Ishikawa (cell line): ENCODE data around the gene ZNF318.

Experiments
- CEBPB ChIP-seq: IDR thresholded peaks from 2 replicates; pipeline ENCODE4 v1.6.1; 2012
- CREB1 ChIP-seq: IDR thresholded peaks from 2 replicates; pipeline ENCODE4 v1.6.1; 2012; ENCODE audit warnings: low read depth
- EGR1 ChIP-seq: IDR thresholded peaks from 2 replicates; pipeline ENCODE4 v1.6.1; 2012
- EP300 ChIP-seq: IDR thresholded peaks from 2 replicates; pipeline ENCODE4 v1.6.1; 2012; ENCODE audit warnings: borderline replicate concordance
- FOXM1 ChIP-seq: IDR thresholded peaks from 2 replicates; pipeline ENCODE4 v1.6.1; 2012; ENCODE audit warnings: low read depth, borderline replicate concordance
- NFIC ChIP-seq: IDR thresholded peaks from 2 replicates; pipeline ENCODE4 v1.6.1; 2012
- RAD21 ChIP-seq: IDR thresholded peaks from 2 replicates; pipeline ENCODE4 v1.6.1; 2012; ENCODE audit warnings: low read depth
- TAF1 ChIP-seq: IDR thresholded peaks from 2 replicates; pipeline ENCODE4 v1.6.1; 2012; ENCODE audit warnings: low read depth, mild to moderate bottlenecking
- TCF12 ChIP-seq: IDR thresholded peaks from 2 replicates; pipeline ENCODE4 v1.6.1; 2012; ENCODE audit warnings: low read depth
- TEAD4 ChIP-seq: IDR thresholded peaks from 2 replicates; pipeline ENCODE4 v1.6.1; 2012
- YY1 ChIP-seq: IDR thresholded peaks from 2 replicates; pipeline ENCODE4 v1.6.1; 2012; ENCODE audit warnings: low read depth
- ZBTB7A ChIP-seq: IDR thresholded peaks from 2 replicates; pipeline ENCODE4 v1.6.1; 2012; ENCODE audit warnings: low read depth
- TF ChIP-seq, protein P1 (sequence below): IDR thresholded peaks from 2 replicates; pipeline ENCODE4 v1.6.1; 2012; ENCODE audit warnings: low read depth, mild to moderate bottlenecking
- TF ChIP-seq, protein P2 (sequence below): IDR thresholded peaks from 2 replicates; pipeline ENCODE4 v1.6.1; 2012
- TF ChIP-seq, protein P3 (sequence below): IDR thresholded peaks from 2 replicates; pipeline ENCODE4 v1.6.1; 2012

ZNF318 gene, protein sequence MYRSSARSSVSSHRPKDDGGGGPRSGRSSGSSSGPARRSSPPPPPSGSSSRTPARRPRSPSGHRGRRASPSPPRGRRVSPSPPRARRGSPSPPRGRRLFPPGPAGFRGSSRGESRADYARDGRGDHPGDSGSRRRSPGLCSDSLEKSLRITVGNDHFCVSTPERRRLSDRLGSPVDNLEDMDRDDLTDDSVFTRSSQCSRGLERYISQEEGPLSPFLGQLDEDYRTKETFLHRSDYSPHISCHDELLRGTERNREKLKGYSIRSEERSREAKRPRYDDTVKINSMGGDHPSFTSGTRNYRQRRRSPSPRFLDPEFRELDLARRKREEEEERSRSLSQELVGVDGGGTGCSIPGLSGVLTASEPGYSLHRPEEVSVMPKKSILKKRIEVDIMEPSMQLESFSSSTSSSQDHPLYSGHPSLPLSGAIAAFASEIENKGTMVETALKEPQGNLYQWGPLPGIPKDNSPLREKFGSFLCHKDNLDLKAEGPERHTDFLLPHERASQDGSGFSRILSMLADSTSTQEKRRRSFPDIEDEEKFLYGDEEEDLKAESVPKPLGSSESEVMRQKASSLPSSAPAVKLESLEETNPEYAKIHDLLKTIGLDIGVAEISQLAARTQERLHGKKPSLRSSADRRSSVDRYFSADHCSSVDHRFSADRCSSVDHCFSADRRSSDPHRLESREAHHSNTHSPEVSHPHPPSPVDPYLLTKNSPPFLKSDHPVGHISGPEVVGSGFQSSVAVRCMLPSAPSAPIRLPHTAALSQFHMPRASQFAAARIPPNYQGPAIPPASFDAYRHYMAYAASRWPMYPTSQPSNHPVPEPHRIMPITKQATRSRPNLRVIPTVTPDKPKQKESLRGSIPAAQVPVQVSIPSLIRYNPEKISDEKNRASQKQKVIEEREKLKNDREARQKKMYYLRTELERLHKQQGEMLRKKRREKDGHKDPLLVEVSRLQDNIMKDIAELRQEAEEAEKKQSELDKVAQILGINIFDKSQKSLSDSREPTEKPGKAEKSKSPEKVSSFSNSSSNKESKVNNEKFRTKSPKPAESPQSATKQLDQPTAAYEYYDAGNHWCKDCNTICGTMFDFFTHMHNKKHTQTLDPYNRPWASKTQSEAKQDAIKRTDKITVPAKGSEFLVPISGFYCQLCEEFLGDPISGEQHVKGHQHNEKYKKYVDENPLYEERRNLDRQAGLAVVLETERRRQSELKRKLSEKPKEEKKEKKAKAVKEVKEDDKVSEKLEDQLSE (N-terminal part only)

DNA sequence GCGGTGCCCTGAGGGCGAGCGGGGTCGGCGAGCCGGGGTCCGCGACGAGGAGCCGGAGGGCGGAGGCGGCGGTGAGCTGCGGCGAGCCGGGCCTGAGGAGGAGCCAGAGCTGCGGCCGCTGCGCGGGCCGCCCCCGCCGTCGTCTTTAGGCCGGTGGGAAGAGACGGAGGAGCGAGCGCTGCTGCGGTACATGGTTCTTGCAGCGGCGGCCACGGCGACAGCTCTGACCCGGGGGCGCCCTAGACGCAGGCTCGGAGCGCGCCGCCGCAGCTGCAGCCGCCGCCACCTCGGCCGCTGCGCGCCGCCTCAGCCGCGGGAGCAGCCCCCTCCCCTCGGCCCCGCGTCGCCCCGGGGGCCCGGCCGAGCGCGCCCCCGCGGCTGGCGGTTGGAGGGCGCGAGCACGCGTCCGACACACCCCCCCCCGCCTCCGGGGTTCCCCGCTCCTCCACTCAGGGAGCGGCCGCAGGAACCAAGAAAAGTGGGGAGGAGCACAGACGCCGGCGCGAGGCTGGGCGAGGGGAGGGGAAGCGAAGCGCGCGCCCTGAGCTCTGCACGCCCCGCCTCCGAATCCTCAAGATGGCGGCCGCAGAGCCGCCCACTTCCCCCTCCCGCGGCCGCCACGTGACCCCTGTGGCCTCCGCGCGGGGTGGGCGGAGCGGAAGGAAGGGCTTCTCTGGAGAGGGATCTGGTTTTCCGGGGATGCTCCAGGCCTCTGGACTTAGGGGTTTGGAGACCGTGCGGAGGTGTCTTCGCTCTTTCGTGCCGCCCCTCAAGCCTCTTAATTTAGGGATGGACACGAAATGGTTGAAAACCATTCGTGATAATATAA lies at the start of gene ZNF318:
TSS of gene ZNF318 (minus strand) at position 474 of the 829 bp plus-strand sequence. CDS start at position 192, 282 bp downstream.
- TF ChIP-seq, protein P1, sequence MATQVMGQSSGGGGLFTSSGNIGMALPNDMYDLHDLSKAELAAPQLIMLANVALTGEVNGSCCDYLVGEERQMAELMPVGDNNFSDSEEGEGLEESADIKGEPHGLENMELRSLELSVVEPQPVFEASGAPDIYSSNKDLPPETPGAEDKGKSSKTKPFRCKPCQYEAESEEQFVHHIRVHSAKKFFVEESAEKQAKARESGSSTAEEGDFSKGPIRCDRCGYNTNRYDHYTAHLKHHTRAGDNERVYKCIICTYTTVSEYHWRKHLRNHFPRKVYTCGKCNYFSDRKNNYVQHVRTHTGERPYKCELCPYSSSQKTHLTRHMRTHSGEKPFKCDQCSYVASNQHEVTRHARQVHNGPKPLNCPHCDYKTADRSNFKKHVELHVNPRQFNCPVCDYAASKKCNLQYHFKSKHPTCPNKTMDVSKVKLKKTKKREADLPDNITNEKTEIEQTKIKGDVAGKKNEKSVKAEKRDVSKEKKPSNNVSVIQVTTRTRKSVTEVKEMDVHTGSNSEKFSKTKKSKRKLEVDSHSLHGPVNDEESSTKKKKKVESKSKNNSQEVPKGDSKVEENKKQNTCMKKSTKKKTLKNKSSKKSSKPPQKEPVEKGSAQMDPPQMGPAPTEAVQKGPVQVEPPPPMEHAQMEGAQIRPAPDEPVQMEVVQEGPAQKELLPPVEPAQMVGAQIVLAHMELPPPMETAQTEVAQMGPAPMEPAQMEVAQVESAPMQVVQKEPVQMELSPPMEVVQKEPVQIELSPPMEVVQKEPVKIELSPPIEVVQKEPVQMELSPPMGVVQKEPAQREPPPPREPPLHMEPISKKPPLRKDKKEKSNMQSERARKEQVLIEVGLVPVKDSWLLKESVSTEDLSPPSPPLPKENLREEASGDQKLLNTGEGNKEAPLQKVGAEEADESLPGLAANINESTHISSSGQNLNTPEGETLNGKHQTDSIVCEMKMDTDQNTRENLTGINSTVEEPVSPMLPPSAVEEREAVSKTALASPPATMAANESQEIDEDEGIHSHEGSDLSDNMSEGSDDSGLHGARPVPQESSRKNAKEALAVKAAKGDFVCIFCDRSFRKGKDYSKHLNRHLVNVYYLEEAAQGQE: no peak
- TF ChIP-seq EP300 (no peak), YY1 (peak; percentile 87), ZBTB7A (no peak), TAF1 (peak; percentile 28; the same call in 1 of the 2 replicates), CREB1 (no peak), TCF12 (no peak), EGR1 (peak; percentile 51; the same call in 1 of the 2 replicates), TEAD4 (0 out of 2 replicates have a peak, but pooled peaks have one; percentile 21), NFIC (no peak), CEBPB (no peak), FOXM1 (no peak), RAD21 (no peak)
- TF ChIP-seq, protein P2, sequence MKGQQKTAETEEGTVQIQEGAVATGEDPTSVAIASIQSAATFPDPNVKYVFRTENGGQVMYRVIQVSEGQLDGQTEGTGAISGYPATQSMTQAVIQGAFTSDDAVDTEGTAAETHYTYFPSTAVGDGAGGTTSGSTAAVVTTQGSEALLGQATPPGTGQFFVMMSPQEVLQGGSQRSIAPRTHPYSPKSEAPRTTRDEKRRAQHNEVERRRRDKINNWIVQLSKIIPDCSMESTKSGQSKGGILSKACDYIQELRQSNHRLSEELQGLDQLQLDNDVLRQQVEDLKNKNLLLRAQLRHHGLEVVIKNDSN: peak; percentile 98
- TF ChIP-seq, protein P3, sequence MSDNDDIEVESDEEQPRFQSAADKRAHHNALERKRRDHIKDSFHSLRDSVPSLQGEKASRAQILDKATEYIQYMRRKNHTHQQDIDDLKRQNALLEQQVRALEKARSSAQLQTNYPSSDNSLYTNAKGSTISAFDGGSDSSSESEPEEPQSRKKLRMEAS: peak; percentile 50

DNA sequence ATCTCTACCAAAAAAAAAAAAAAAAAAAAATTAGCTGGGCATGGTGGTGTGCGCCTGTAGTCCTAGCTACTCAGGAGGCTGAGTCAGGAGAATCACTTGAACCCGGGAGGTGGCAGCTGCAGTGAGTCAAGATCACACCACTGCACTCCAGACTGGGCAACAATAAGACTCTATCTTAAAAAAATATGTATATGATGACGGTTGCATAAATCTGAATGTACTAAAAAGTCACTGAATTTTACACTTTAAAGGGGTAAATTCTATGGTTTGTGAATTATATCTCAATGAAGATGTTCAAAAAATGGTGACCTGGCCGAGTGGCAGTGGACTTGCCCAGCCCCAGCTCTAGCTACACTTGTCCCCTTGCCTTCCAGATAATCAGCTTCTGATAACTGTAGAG lies 47.5 kb upstream of the ZNF318 start:
- TF ChIP-seq TAF1 (no peak), ZBTB7A (no peak), RAD21 (no peak), TEAD4 (no peak), CEBPB (no peak), EP300 (no peak), EGR1 (no peak), FOXM1 (no peak), CREB1 (no peak), TCF12 (no peak), NFIC (no peak), YY1 (no peak)
- TF ChIP-seq, protein P1: no peak
- TF ChIP-seq, protein P2: no peak
- TF ChIP-seq, protein P3: no peak

DNA sequence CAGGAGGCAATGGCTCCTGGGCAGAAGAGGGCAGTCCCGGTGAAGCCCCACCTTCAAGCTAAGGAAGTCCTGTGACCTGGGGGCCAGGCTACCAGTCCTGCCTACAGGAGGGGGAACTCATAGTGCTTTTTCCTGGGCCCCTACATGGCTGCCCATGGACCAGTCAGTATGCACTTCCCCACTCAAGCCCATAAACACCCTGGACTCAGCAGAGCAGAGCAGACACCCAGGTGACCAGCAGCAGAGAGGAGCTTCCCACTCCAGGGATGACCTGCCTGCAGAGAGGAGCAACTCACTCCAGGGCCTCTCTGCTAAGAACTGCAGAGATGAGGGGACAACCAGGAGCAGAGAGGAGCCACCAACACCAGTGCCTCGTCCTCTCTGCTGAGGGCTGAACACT lies 43.6 kb upstream of the ZNF318 start:
- TF ChIP-seq TEAD4 (no peak), EP300 (no peak), TCF12 (no peak), CREB1 (no peak), CEBPB (no peak), RAD21 (no peak), ZBTB7A (no peak), YY1 (no peak), FOXM1 (no peak), TAF1 (no peak), EGR1 (no peak)
- TF ChIP-seq, protein P1: no peak
- TF ChIP-seq, protein P3: no peak
- TF ChIP-seq, protein P2: no peak
